CD4-positive, alpha-beta memory T cell (primary cell): ENCODE data around the gene PTPN14. TPM values are rescaled to one million over a fixed set of nuclear protein-coding genes. Genes with fewer than 3 reads are reported as not detected.

ENCODE experiments used
- CTCF ChIA-PET: fragments of 350-600 bp; sonication (Branson Sonifier 250); formaldehyde crosslinking; loops from one replicate; lab custom pipeline; 2021; ENCODE audit warnings: inconsistent platforms; ENCODE audit not compliant: partially characterized antibody; lab: Charles Lee
- POLR2A ChIA-PET: fragments of 350-600 bp; sonication (Branson Sonifier 250); formaldehyde crosslinking; loops from one replicate; lab custom pipeline; 2021; ENCODE audit not compliant: partially characterized antibody; lab: Charles Lee
- DNase-seq, 5 donors: peaks; one replicate each; pipeline versions ENCODE4 v3.0.0 to v3.0.0-alpha.2; 2020 to 2022; ENCODE audit warnings: mixed read lengths in 1 of 5
- H3K27ac ChIP-seq: one replicate; pipeline ENCODE4 v1.7.0; 2013; ENCODE audit warnings: low read depth, low read length
- H3K27me3 ChIP-seq: 2 replicates; pipeline ENCODE4 v1.7.0; 2013; ENCODE audit warnings: mild to moderate bottlenecking, low read length, moderate library complexity; ENCODE audit not compliant: insufficient read depth
- H3K36me3 ChIP-seq: 2 replicates; pipeline ENCODE4 v1.7.0; 2013; ENCODE audit warnings: mild to moderate bottlenecking, low read length, moderate library complexity; ENCODE audit not compliant: insufficient read depth
- H3K4me1 ChIP-seq: 2 replicates; pipeline ENCODE4 v1.7.0; 2013; ENCODE audit warnings: mild to moderate bottlenecking, low read length, moderate library complexity; ENCODE audit not compliant: insufficient read depth
- H3K4me3 ChIP-seq, 2 donors: one replicate each; pipeline ENCODE4 v1.7.0; 2013; ENCODE audit warnings: low read length in 2 of 2, mild to moderate bottlenecking in 1 of 2
- H3K9me3 ChIP-seq, 2 donors: one replicate each; pipeline ENCODE4 v1.7.0; 2013; ENCODE audit warnings: low read length in 2 of 2, control low read depth in 1 of 2; ENCODE audit not compliant: control insufficient read depth in 1 of 2
- H3K27ac Mint-ChIP-seq, 7 donors: one replicate each; pipeline ENCODE4 v1.8.0; 2020 to 2021; ENCODE audit warnings: mixed read lengths in 7 of 7, mild to moderate bottlenecking in 6 of 7, inconsistent platforms in 3 of 7, moderate library complexity in 3 of 7
- H3K27me3 Mint-ChIP-seq, 2 donors: one replicate each; pipeline ENCODE4 v1.8.0; 2020 to 2021; ENCODE audit warnings: mixed read lengths in 2 of 2
- H3K36me3 Mint-ChIP-seq, 2 donors: one replicate each; pipeline ENCODE4 v1.8.0; 2020 to 2021; ENCODE audit warnings: mixed read lengths in 2 of 2, inconsistent platforms in 1 of 2, mild to moderate bottlenecking in 1 of 2
- H3K4me1 Mint-ChIP-seq, 4 donors: one replicate each; pipeline ENCODE4 v1.8.0; 2020 to 2021; ENCODE audit warnings: mixed read lengths in 4 of 4, mild to moderate bottlenecking in 1 of 4
- H3K4me3 Mint-ChIP-seq, 8 donors: one replicate each; pipeline ENCODE4 v1.8.0; 2020 to 2021; ENCODE audit warnings: mixed read lengths in 8 of 8, mild to moderate bottlenecking in 7 of 8, moderate library complexity in 6 of 8, inconsistent platforms in 3 of 8
- H3K9me3 Mint-ChIP-seq, 8 donors: one replicate each; pipeline ENCODE4 v1.8.0; 2020 to 2021; ENCODE audit warnings: mixed read lengths in 8 of 8, mild to moderate bottlenecking in 5 of 8, inconsistent platforms in 3 of 8, moderate library complexity in 1 of 8
- intact Hi-C: fragments of 100-400 bp; cut with micrococcal nuclease; formaldehyde crosslinking; loops from one replicate; pipeline ENCODE4 v1.15.1; 2023
- polyA plus RNA-seq, 2 donors: library from polyadenylated mRNA; unstranded; fragments of 300-500 nt; fragmentation: Illumina TruSeq; gene quantifications; one replicate each; pipeline ENCODE4 v1.2.3, GENCODE V29; 2021
- total RNA-seq, 2 experiments: library from RNA; stranded (reverse); gene quantifications; one replicate each; pipeline ENCODE4 v1.2.3, GENCODE V29; 2021

The PTPN14 gene
- total and polyA plus RNA-seq, 4 experiments from 2014 or later: 0.03 to 0.28 (median 0.20) TPM; not detected in 1

- Mint-ChIP-seq H3K4me1 (no peaks in the 10 kb centered on the region), H3K36me3 (no peaks in the 10 kb centered on the region), H3K9me3 (no peaks in the 10 kb centered on the region), H3K27me3 (peaks cover 0 to 3% of the 10 kb centered on the region in 2 donors), H3K4me3 (no peak overlapping the region), H3K27ac (no peak overlapping the region)
- no peak for DNase-seq
- ChIA-PET POLR2A (no interaction called here), CTCF (no interaction called here)
- no peaks in the 10 kb centered on the region for H3K27me3 ChIP-seq
- no peaks in the 10 kb centered on the region for H3K36me3 ChIP-seq
- intact Hi-C loops: no loop called here
- no peaks in the 10 kb centered on the region for H3K4me1 ChIP-seq
- no peaks in the 10 kb centered on the region for H3K9me3 ChIP-seq
- no peak overlapping the region for H3K27ac ChIP-seq
- H3K4me3 ChIP-seq: no peak overlapping the region
Measured at GRCh38 chr1:214378492-214378891, 172.9 kb downstream of the PTPN14 start.

DNA sequence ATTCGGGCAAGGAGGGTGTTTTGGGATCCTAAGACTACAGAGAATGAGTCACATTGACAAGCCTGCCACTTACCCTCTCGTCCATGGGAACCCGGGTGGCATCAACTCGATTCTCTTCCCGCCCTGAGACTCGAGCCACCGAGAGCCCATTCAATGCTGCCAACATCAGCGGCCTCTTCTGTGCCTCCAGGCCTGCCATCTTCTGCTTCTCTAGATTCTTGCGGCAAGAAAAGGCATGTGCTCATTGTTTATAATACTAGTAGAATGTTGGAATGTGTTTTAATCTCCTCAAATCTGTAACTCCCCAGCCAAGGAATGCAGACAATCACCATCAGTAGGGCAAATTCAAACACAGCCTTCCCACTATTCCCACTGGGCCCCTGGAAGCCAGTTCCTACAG is 173.5 kb downstream of the PTPN14 start:
- no peaks in the 10 kb centered on the region for H3K27me3 ChIP-seq
- Mint-ChIP-seq H3K9me3 (no peaks in the 10 kb centered on the region), H3K4me3 (no peak overlapping the region), H3K4me1 (no peaks in the 10 kb centered on the region), H3K27ac (no peak overlapping the region), H3K27me3 (peaks cover 0 to 3% of the 10 kb centered on the region in 2 donors), H3K36me3 (no peaks in the 10 kb centered on the region)
- ChIA-PET CTCF (no interaction called here), POLR2A (no interaction called here)
- H3K27ac ChIP-seq: no peak overlapping the region
- intact Hi-C loops: no loop called here
- H3K36me3 ChIP-seq: no peaks in the 10 kb centered on the region
- no peak for DNase-seq
- H3K4me3 ChIP-seq: no peak overlapping the region
- no peaks in the 10 kb centered on the region for H3K4me1 ChIP-seq
- H3K9me3 ChIP-seq: no peaks in the 10 kb centered on the region

- Histone ChIP-seq H3K9me3 (no peaks in the 10 kb centered on the region), H3K27ac (no peak overlapping the region), H3K36me3 (no peaks in the 10 kb centered on the region), H3K4me1 (no peaks in the 10 kb centered on the region), H3K4me3 (no peak overlapping the region), H3K27me3 (no peaks in the 10 kb centered on the region)
- peaks cover 0 to 3% of the 10 kb centered on the region in 2 donors for H3K27me3 Mint-ChIP-seq
- CTCF ChIA-PET: no interaction called here
- DNase-seq: no peak
- POLR2A ChIA-PET: no interaction called here
- H3K27ac Mint-ChIP-seq: no peak overlapping the region
- H3K4me1 Mint-ChIP-seq: no peaks in the 10 kb centered on the region
- no peak overlapping the region for H3K4me3 Mint-ChIP-seq
- intact Hi-C loops: no loop called here
- H3K36me3 Mint-ChIP-seq: no peaks in the 10 kb centered on the region
- H3K9me3 Mint-ChIP-seq: no peaks in the 10 kb centered on the region
Measured at GRCh38 chr1:214377485-214377884, 173.9 kb downstream of the PTPN14 start.

- no peaks in the 10 kb centered on the region for H3K4me1 Mint-ChIP-seq
- Histone ChIP-seq H3K4me1 (no peaks in the 10 kb centered on the region), H3K27me3 (no peaks in the 10 kb centered on the region), H3K27ac (no peak overlapping the region), H3K36me3 (no peaks in the 10 kb centered on the region), H3K9me3 (no peaks in the 10 kb centered on the region), H3K4me3 (no peak overlapping the region)
- no peak for DNase-seq
- no peak overlapping the region for H3K27ac Mint-ChIP-seq
- H3K36me3 Mint-ChIP-seq: no peaks in the 10 kb centered on the region
- intact Hi-C loops: no loop called here
- H3K27me3 Mint-ChIP-seq: peaks cover 6 to 14% of the 10 kb centered on the region in 2 donors
- H3K4me3 Mint-ChIP-seq: no peak overlapping the region
- CTCF ChIA-PET: no interaction called here
- POLR2A ChIA-PET: no interaction called here
- H3K9me3 Mint-ChIP-seq: peaks cover 0 to 3% (median 0%) of the 10 kb centered on the region in 8 donors
Measured at GRCh38 chr1:214372092-214372491, 179.3 kb downstream of the PTPN14 start.

GRCh38 chr1:214370615-214371014 is 180.8 kb downstream of the PTPN14 start:
- Mint-ChIP-seq H3K4me3 (no peak overlapping the region), H3K36me3 (no peaks in the 10 kb centered on the region), H3K4me1 (no peaks in the 10 kb centered on the region), H3K27ac (peak overlapping the region in 1 of 7 donors; percentile 12), H3K27me3 (peaks cover 7 to 21% of the 10 kb centered on the region in 2 donors), H3K9me3 (peaks cover 0 to 3% (median 0%) of the 10 kb centered on the region in 8 donors)
- H3K4me3 ChIP-seq: no peak overlapping the region
- no peaks in the 10 kb centered on the region for H3K27me3 ChIP-seq
- intact Hi-C loops: no loop called here
- no peak overlapping the region for H3K27ac ChIP-seq
- no peak for DNase-seq
- no peaks in the 10 kb centered on the region for H3K4me1 ChIP-seq
- POLR2A ChIA-PET: no interaction called here
- H3K36me3 ChIP-seq: no peaks in the 10 kb centered on the region
- no peaks in the 10 kb centered on the region for H3K9me3 ChIP-seq
- CTCF ChIA-PET: interaction anchor here (0.8 to 1.2 kb wide), 2 partner anchors 16 to 40 kb away, joined by 3 read pairs; no protein-coding TSS in a partner anchor

DNA sequence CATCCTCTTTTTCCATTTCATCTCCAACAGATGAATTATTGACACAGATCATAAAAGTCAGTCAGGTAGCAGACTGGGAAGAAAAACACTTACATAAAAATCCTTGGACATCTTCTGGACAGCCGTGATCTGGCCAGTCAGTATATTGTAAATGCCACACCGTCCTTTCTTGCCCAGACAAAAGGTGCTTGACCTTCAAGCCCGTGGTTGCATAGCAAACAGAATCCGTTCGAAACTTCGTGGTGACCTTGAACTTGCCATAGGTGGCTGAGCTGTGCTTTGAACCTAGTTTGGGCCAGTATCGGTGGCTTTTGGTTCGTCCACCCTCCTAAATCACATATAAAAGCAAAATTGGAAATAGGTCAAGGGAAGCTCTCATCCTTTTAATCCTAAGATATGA is 182.0 kb downstream of the PTPN14 start:
- intact Hi-C loops: no loop called here
- Mint-ChIP-seq H3K4me1 (no peaks in the 10 kb centered on the region), H3K4me3 (no peak overlapping the region), H3K36me3 (no peaks in the 10 kb centered on the region), H3K27me3 (peaks cover 9 to 23% of the 10 kb centered on the region in 2 donors), H3K9me3 (peaks cover 0 to 3% (median 0%) of the 10 kb centered on the region in 8 donors), H3K27ac (no peak overlapping the region)
- Histone ChIP-seq H3K4me3 (no peak overlapping the region), H3K4me1 (no peaks in the 10 kb centered on the region), H3K27ac (no peak overlapping the region), H3K36me3 (no peaks in the 10 kb centered on the region), H3K9me3 (no peaks in the 10 kb centered on the region), H3K27me3 (no peaks in the 10 kb centered on the region)
- ChIA-PET CTCF (no interaction called here), POLR2A (no interaction called here)
- DNase-seq: no peak

DNA sequence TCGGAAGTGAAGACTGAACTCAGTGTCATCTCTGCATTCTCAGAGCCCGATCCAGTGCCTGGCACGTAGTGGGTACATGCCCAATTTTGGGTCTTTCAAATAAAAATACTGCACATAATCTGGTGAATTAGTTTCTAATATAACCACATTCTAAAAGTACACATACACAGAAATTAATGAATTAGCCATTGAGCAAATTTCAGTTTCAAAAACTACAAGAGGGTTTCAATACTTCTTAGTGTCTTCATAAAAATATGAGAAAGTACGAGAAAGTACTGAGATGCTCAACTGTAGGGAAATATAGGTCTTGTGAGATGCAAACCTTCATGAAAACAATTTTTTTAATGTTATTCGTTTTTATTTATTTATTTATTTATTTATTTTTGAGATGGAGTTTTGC is 183.6 kb downstream of the PTPN14 start:
- no peak for DNase-seq
- Mint-ChIP-seq H3K4me3 (no peak overlapping the region), H3K4me1 (no peaks in the 10 kb centered on the region), H3K27ac (no peak overlapping the region), H3K9me3 (peaks cover 0 to 4% (median 0%) of the 10 kb centered on the region in 8 donors), H3K36me3 (no peaks in the 10 kb centered on the region), H3K27me3 (peaks cover 12 to 35% of the 10 kb centered on the region in 2 donors)
- Histone ChIP-seq H3K27ac (no peak overlapping the region), H3K4me3 (no peak overlapping the region), H3K4me1 (no peaks in the 10 kb centered on the region), H3K36me3 (no peaks in the 10 kb centered on the region), H3K9me3 (no peaks in the 10 kb centered on the region), H3K27me3 (no peaks in the 10 kb centered on the region)
- CTCF ChIA-PET: no interaction called here
- intact Hi-C loops: no loop called here
- POLR2A ChIA-PET: no interaction called here
